Panc1 (cell line): ENCODE data around the gene PIK3R4. TPM values are rescaled to one million over a fixed set of nuclear protein-coding genes. Genes with fewer than 3 reads are reported as not detected.

Source experiments
- ATAC-seq: fragments of 200-7000 bp; cut with Tn5 transposase; 2 replicates; pipeline ENCODE4 v1.9.1; 2020; ENCODE audit warnings: mild to moderate bottlenecking, moderate library complexity
- BruUV-seq: library from RNA; stranded (reverse); fragments of 400-500 nt; replicated peaks from 2 replicates; lab custom pipeline; 2021; lab: Mats Ljungman, UMichigan
- CTCF ChIA-PET: fragments of 300-600 bp; sonication (Branson Sonifier 250); formaldehyde crosslinking; loops from one replicate; lab custom pipeline; 2022; ENCODE audit warnings: antibody characterized with exemption; lab: Charles Lee
- POLR2A ChIA-PET: fragments of 300-600 bp; sonication (Branson Sonifier 250); formaldehyde crosslinking; loops from one replicate; lab custom pipeline; 2022; ENCODE audit warnings: antibody characterized with exemption; lab: Charles Lee
- DNase-seq: peaks from one replicate; pipeline ENCODE4 v3.0.0-alpha.2; 2010; ENCODE audit warnings: low read depth, low spot score
- H3K27ac ChIP-seq: 2 replicates; pipeline ENCODE4 v1.5.1; 2011; ENCODE audit warnings: mild to moderate bottlenecking, low read length, inconsistent platforms
- H3K27me3 ChIP-seq: fragments of 200-500 bp; sonication (Bioruptor generic); 2 replicates; pipeline ENCODE4 v1.6.0; 2014; ENCODE audit warnings: low read length, inconsistent platforms; ENCODE audit not compliant: control insufficient read depth, insufficient read depth
- H3K36me3 ChIP-seq: fragments of 200-500 bp; sonication (Bioruptor generic); 2 replicates; pipeline ENCODE4 v1.5.1; 2014; ENCODE audit warnings: inconsistent platforms, mild to moderate bottlenecking, low read length, moderate library complexity; ENCODE audit not compliant: control insufficient read depth, insufficient read depth
- H3K4me1 ChIP-seq: 2 replicates; pipeline ENCODE4 v1.5.1; 2011; ENCODE audit warnings: inconsistent platforms, mild to moderate bottlenecking, low read length, moderate library complexity; ENCODE audit not compliant: control insufficient read depth, insufficient read depth
- H3K4me3 ChIP-seq, 2 experiments: 2 replicates each; pipeline ENCODE4 v1.5.1; 2011 to 2012; ENCODE audit warnings: low read depth in 2 of 2, low read length in 2 of 2, mild to moderate bottlenecking in 2 of 2, inconsistent platforms in 1 of 2, moderate library complexity in 1 of 2
- H3K9me3 ChIP-seq: fragments of 200-500 bp; sonication (Bioruptor generic); 2 replicates; pipeline ENCODE4 v1.5.1; 2014; ENCODE audit warnings: low read depth, mild to moderate bottlenecking, inconsistent platforms, low read length, moderate library complexity; ENCODE audit not compliant: control insufficient read depth, insufficient read depth
- POLR2AphosphoS5 ChIP-seq: IDR thresholded peaks from 2 replicates; pipeline ENCODE4 v1.6.1; 2012; ENCODE audit warnings: mild to moderate bottlenecking, low read depth, low read length, moderate library complexity
- SIN3A ChIP-seq: IDR thresholded peaks from 2 replicates; pipeline ENCODE4 v1.6.1; 2012; ENCODE audit warnings: low read depth, mild to moderate bottlenecking, low read length, moderate library complexity, borderline replicate concordance; ENCODE audit not compliant: insufficient read depth
- TCF7L2 ChIP-seq: IDR thresholded peaks from 2 replicates; pipeline ENCODE4 v1.6.1; 2011; ENCODE audit warnings: mild to moderate bottlenecking, low read depth, low read length, inconsistent platforms
- in situ Hi-C: cut with HindIII; loops from 2 replicates; pipeline ENCODE4 v1.10.0; 2016; ENCODE audit warnings: low sequenced_read_pairs, low pct_unique_long_range_greater_than_20kb
- intact Hi-C: fragments of 100-400 bp; cut with micrococcal nuclease; formaldehyde crosslinking; loops from one replicate; pipeline ENCODE4 v1.10.0; 2022; ENCODE audit not compliant: unreplicated experiment
- total RNA-seq: library from RNA; stranded (reverse); gene quantifications from one replicate; pipeline ENCODE4 v1.2.1, GENCODE V29; 2021; ENCODE audit not compliant: unreplicated experiment
- TF ChIP-seq, protein P1 (sequence below): fragments of 450-650 bp; IDR thresholded peaks from 2 replicates; pipeline ENCODE4 v1.5.1; 2017; ENCODE audit warnings: mild to moderate bottlenecking
- TF ChIP-seq, protein P2 (sequence below), 2 experiments: IDR thresholded peaks; 2 replicates each; pipeline ENCODE4 v1.6.1; 2011 to 2012; ENCODE audit warnings: low read depth in 2 of 2, control low read depth in 1 of 2, low read length in 1 of 2, mild to moderate bottlenecking in 1 of 2, moderate library complexity in 1 of 2; ENCODE audit not compliant: insufficient read depth in 1 of 2

Gene PIK3R4
- total RNA-seq, 1 experiment from 2014 or later, result 26.1 TPM

DNA sequence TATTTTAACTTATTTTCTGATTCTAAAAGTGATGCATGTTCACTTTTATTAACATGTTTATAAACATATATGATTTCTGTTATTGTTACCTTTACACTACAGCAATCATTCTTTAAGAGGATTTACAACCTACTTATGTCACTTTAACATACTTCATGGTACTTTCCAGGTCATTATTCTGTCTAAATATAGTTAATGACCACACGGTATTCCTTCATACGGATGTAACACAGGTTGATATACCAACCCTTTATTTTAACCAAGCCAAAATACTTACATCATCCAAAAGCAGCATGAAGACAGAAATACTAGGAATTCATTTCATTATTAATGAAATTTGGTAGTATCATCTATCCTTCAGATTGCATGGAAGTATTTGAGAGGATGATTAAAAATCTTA is 18.6 kb downstream of the PIK3R4 start:
- TF ChIP-seq TCF7L2 (no peak), POLR2AphosphoS5 (no peak), SIN3A (no peak)
- TF ChIP-seq, protein P1, sequence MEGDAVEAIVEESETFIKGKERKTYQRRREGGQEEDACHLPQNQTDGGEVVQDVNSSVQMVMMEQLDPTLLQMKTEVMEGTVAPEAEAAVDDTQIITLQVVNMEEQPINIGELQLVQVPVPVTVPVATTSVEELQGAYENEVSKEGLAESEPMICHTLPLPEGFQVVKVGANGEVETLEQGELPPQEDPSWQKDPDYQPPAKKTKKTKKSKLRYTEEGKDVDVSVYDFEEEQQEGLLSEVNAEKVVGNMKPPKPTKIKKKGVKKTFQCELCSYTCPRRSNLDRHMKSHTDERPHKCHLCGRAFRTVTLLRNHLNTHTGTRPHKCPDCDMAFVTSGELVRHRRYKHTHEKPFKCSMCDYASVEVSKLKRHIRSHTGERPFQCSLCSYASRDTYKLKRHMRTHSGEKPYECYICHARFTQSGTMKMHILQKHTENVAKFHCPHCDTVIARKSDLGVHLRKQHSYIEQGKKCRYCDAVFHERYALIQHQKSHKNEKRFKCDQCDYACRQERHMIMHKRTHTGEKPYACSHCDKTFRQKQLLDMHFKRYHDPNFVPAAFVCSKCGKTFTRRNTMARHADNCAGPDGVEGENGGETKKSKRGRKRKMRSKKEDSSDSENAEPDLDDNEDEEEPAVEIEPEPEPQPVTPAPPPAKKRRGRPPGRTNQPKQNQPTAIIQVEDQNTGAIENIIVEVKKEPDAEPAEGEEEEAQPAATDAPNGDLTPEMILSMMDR, result no peak
- TF ChIP-seq, protein P2, sequence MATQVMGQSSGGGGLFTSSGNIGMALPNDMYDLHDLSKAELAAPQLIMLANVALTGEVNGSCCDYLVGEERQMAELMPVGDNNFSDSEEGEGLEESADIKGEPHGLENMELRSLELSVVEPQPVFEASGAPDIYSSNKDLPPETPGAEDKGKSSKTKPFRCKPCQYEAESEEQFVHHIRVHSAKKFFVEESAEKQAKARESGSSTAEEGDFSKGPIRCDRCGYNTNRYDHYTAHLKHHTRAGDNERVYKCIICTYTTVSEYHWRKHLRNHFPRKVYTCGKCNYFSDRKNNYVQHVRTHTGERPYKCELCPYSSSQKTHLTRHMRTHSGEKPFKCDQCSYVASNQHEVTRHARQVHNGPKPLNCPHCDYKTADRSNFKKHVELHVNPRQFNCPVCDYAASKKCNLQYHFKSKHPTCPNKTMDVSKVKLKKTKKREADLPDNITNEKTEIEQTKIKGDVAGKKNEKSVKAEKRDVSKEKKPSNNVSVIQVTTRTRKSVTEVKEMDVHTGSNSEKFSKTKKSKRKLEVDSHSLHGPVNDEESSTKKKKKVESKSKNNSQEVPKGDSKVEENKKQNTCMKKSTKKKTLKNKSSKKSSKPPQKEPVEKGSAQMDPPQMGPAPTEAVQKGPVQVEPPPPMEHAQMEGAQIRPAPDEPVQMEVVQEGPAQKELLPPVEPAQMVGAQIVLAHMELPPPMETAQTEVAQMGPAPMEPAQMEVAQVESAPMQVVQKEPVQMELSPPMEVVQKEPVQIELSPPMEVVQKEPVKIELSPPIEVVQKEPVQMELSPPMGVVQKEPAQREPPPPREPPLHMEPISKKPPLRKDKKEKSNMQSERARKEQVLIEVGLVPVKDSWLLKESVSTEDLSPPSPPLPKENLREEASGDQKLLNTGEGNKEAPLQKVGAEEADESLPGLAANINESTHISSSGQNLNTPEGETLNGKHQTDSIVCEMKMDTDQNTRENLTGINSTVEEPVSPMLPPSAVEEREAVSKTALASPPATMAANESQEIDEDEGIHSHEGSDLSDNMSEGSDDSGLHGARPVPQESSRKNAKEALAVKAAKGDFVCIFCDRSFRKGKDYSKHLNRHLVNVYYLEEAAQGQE (IDR thresholded peaks at IDR 0.05; ENCODE audit: insufficient read depth in 1 of 2, low read depth in 2 of 2, low read length in 1 of 2), result no peak
- ChIA-PET POLR2A (no interaction called here), CTCF (interaction anchor here (0.6 kb wide), 1 partner anchor 452 kb away, joined by 4 read pairs; no protein-coding TSS in a partner anchor)
- DNase-seq, result no peak
- intact Hi-C loops, result no loop called here
- Histone ChIP-seq H3K27me3 (no peaks in the 10 kb centered on the region), H3K27ac (no peak overlapping the region), H3K9me3 (no peaks in the 10 kb centered on the region), H3K36me3 (0 out of 2 replicates have a peak, but pooled peaks cover 1% of the 10 kb centered on the region), H3K4me1 (no peaks in the 10 kb centered on the region), H3K4me3 (no peak overlapping the region)
- no peak for ATAC-seq
- in situ Hi-C loops, result no loop called here
- no TSS peak for BruUV-seq

DNA sequence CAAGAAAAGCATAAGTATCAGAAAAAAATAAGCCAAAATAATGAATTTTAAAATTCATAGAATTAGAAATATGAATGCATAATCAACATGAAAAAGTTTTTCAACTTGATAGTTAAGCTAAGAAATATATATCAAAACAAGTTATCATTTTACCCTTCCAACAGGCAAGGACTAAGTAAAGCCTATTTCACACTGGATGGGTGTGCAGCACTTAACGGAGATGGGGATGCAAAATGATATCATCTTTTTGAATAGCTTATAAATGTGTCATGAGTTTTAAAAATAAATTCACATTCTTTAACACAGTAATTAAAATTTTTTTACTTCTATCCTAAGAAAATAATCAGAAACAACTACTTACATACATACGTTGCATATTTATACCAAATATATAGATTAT is 20.9 kb downstream of the PIK3R4 start:
- intact Hi-C loops, result no loop called here
- Histone ChIP-seq H3K9me3 (no peaks in the 10 kb centered on the region), H3K4me1 (no peaks in the 10 kb centered on the region), H3K27me3 (no peaks in the 10 kb centered on the region), H3K4me3 (no peak overlapping the region), H3K27ac (no peak overlapping the region), H3K36me3 (no peaks in the 10 kb centered on the region; the same call in 1 of the 2 replicates)
- ChIA-PET CTCF (no interaction called here), POLR2A (no interaction called here)
- ATAC-seq, result no peak
- in situ Hi-C loops, result no loop called here
- TF ChIP-seq, protein P1, result no peak
- TF ChIP-seq, protein P2 (IDR thresholded peaks at IDR 0.05; ENCODE audit: insufficient read depth in 1 of 2, low read depth in 2 of 2, low read length in 1 of 2), result no peak
- TF ChIP-seq SIN3A (no peak), TCF7L2 (no peak), POLR2AphosphoS5 (no peak)
- no peak for DNase-seq
- no TSS peak for BruUV-seq
